ENCODE results near the gene DLK1. TPM values are rescaled to one million over a fixed set of nuclear protein-coding genes. Genes with fewer than 3 reads are reported as not detected.

Gene DLK1
- total and polyA plus RNA-seq, 2 of the 13 experiments (the other 11 are each of a cell fraction or from before 2014, with no cell fraction given): 95.5 to 312 TPM

DNA sequence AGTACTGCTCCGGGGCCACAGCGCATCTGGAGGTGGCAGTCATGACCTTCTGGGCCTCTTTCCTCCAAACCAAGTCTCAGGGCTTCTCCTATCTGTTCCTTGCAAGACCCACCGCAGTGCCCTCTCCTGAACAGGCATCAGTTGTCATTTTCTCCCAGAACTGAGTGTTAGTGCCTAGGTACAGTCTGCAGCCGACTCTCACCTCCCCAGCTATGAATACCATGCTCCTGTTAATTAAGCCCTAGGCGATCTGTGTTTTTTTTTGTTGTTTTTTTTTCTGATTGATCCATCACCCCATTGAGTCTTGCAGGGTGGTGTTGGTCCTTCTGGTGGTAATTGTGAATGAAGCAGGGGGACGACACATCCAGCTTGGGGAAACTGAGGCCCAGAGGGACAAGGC lies 47.5 kb upstream of the DLK1 start (continued):
- TF ChIP-seq, protein P1, sequence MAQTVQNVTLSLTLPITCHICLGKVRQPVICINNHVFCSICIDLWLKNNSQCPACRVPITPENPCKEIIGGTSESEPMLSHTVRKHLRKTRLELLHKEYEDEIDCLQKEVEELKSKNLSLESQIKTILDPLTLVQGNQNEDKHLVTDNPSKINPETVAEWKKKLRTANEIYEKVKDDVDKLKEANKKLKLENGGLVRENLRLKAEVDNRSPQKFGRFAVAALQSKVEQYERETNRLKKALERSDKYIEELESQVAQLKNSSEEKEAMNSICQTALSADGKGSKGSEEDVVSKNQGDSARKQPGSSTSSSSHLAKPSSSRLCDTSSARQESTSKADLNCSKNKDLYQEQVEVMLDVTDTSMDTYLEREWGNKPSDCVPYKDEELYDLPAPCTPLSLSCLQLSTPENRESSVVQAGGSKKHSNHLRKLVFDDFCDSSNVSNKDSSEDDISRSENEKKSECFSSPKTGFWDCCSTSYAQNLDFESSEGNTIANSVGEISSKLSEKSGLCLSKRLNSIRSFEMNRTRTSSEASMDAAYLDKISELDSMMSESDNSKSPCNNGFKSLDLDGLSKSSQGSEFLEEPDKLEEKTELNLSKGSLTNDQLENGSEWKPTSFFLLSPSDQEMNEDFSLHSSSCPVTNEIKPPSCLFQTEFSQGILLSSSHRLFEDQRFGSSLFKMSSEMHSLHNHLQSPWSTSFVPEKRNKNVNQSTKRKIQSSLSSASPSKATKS (CRISPR knock-in tag; IDR thresholded peaks at IDR 0.05): no peak
- TF ChIP-seq CREM (IDR thresholded peaks at IDR 0.05) (no peak), CREM (CRISPR knock-in tag; IDR thresholded peaks at IDR 0.05) (no peak), KDM1A (CRISPR knock-in tag; IDR thresholded peaks at IDR 0.05) (0 out of 2 replicates have a peak, but pooled peaks have one; percentile 11), ESRRA (CRISPR knock-in tag; IDR thresholded peaks at IDR 0.05; ENCODE audit: low read depth) (no peak), ATF7 (IDR thresholded peaks at IDR 0.05) (no peak), ATF7 (CRISPR knock-in tag; IDR thresholded peaks at IDR 0.05) (no peak), CHD4 (IDR thresholded peaks at IDR 0.05; ENCODE audit: borderline replicate concordance, low read length) (0 out of 2 replicates have a peak, but pooled peaks have one; percentile 61), PPARG (CRISPR knock-in tag; conservative IDR thresholded peaks at IDR 0.05) (no peak), HOXA5 (CRISPR knock-in tag; IDR thresholded peaks at IDR 0.05) (no peak)

DNA sequence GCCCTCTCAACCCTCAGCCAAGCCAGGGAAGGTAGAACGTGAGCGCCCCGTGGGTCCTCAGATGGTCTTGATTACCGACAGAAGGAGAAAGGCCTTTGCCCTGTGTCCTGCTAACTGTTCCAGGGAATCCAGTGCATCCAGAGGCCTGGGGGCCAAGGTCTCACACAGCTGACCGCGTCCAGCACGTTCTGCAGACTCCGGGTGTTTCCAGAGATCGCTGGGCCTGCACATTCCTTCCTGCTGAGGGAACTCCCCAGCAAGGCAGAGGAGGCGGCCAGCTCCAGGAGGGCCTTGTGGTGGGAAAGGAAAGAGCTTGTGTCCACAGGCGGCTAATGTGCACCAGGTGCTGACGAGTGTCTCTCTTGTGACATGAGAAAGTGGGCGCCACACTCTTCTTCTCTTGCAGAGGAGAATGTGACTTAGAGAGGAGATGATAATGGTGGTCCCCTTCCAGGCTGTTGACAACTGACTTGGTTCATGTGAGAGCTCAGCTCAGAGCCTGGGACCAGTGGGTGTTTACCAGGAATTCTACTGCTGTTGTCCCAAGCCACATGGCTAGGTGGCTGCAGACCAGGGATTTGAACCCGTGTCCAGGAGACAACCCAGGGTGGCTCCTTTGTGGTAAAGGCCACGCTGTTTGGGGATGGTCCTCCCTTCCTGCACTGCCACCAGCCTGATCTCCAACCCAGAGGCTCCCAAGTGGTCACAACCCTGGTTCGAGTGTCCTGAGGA lies 46.8 kb upstream of the DLK1 start:
- ChIA-PET POLR2A (interaction anchor here (0.7 to 1.9 kb wide), 7 partner anchors 10 to 142 kb away, joined by 3 to 13 read pairs (median 4); no protein-coding TSS in a partner anchor), CTCF (ENCODE audit: low intra/inter-chr PET ratio, low total read pairs) (no interaction called here)
- ATAC-seq (peak; percentile 90), DNase-seq (ENCODE audit: low spot score) (peak; percentile 83), FAIRE-seq (peak; percentile 69)
- no peaks in the 10 kb centered on the region for H3K36me3 ChIP-seq (replicated peaks in 1 of 2; ENCODE audit: control insufficient read depth in 1 of 2, insufficient read depth in 2 of 2, low read length in 2 of 2)
- H3K9ac ChIP-seq (ENCODE audit: insufficient read depth, low read depth, low read length): peak overlapping the region; percentile 28; the same call in 1 of the 2 replicates
- peaks cover 83% of the 10 kb centered on the region for H3K4me1 ChIP-seq (ENCODE audit: insufficient read depth, low read length)
- no TSS peak for BruUV-seq (replicated peaks)
- intact Hi-C loops (cut with micrococcal nuclease; ENCODE audit: unreplicated experiment) (no loop called here), in situ Hi-C loops (cut with HindIII; ENCODE audit: extremely low pct_ligation_motif_present, low pct_unique_long_range_greater_than_20kb) (no loop called here)
- peak overlapping the region; percentile 69 for H3K27ac ChIP-seq (ENCODE audit: extremely low read length, insufficient read depth, low read length)
- no peaks in the 10 kb centered on the region for H3K79me2 ChIP-seq (ENCODE audit: insufficient read depth, low read length)
- 25% methylated on average over 5 of the region's 16 CpGs for WGBS (ENCODE audit: low lambda C conversion rate)
- no peaks in the 10 kb centered on the region for H3K27me3 ChIP-seq (ENCODE audit: control insufficient read depth in 1 of 2, insufficient read depth in 2 of 2, low read length in 2 of 2)
- H3K4me2 ChIP-seq (ENCODE audit: low read depth, low read length): peak overlapping the region; percentile 53
- H3K4me3 ChIP-seq (replicated peaks in 1 of 3; ENCODE audit: insufficient read depth in 1 of 3, low read depth in 2 of 3, low read length in 3 of 3): peak overlapping the region in 1 of 3 experiments; percentile 2; a peak in 1 of 6 replicates
- H4K20me1 ChIP-seq (ENCODE audit: insufficient read depth, low read length): no peaks in the 10 kb centered on the region
- H2AFZ ChIP-seq (ENCODE audit: low read length): no peak overlapping the region
- H3K9me3 ChIP-seq (ENCODE audit: low read length): no peaks in the 10 kb centered on the region
- TF ChIP-seq BHLHE40 (IDR thresholded peaks at IDR 0.05; ENCODE audit: low read length) (peak; percentile 92), ZMAT3 (CRISPR knock-in tag; conservative IDR thresholded peaks at IDR 0.05) (peak; percentile 66; the same call in 1 of the 2 replicates), SMARCE1 (IDR thresholded peaks at IDR 0.05; ENCODE audit: borderline replicate concordance) (no peak), FOXO1 (CRISPR knock-in tag; IDR thresholded peaks at IDR 0.05) (peak; percentile 74), ZSCAN20 (CRISPR knock-in tag; IDR thresholded peaks at IDR 0.05; ENCODE audit: borderline replicate concordance) (no peak), ZNF567 (CRISPR knock-in tag; IDR thresholded peaks at IDR 0.05; ENCODE audit: borderline replicate concordance) (0 out of 2 replicates have a peak, but pooled peaks have one; percentile 56), ZNF329 (CRISPR knock-in tag; IDR thresholded peaks at IDR 0.05; ENCODE audit: low read depth) (peak; percentile 55), ZFP41 (CRISPR knock-in tag; IDR thresholded peaks at IDR 0.05; ENCODE audit: borderline replicate concordance) (no peak; the same call in 1 of the 2 replicates), SUZ12 (IDR thresholded peaks at IDR 0.05; ENCODE audit: low read depth, low read length) (no peak), SNAPC2 (CRISPR knock-in tag; IDR thresholded peaks at IDR 0.05) (peak; percentile 93), ZSCAN25 (CRISPR knock-in tag; IDR thresholded peaks at IDR 0.05) (peak; percentile 88), JARID2 (CRISPR knock-in tag; IDR thresholded peaks at IDR 0.05; ENCODE audit: insufficient replicate concordance) (no peak), BCL6 (CRISPR knock-in tag; IDR thresholded peaks at IDR 0.05) (peak; percentile 71)
- TF ChIP-seq, protein P2, sequence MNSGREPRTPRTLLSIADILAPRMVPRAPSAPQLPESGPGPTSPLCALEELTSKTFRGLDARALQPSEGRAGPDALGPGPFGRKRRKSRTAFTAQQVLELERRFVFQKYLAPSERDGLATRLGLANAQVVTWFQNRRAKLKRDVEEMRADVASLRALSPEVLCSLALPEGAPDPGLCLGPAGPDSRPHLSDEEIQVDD (CRISPR knock-in tag; IDR thresholded peaks at IDR 0.05; ENCODE audit: borderline replicate concordance): peak; percentile 70; the same call in 1 of the 2 replicates
